ENCODE results near the gene GGCX. TPM values are rescaled to one million over a fixed set of nuclear protein-coding genes. Genes with fewer than 3 reads are reported as not detected.
"Not testable (repeated sequence)": the region's sequence is repeated elsewhere in the genome, so short reads cannot be mapped to it uniquely, and the experiment has no call there.

The GGCX gene
- total RNA-seq = 32.6 TPM

- DNase-seq = peak; percentile 89
Observed at GRCh38 chr2:85561280-85562212, at the start of gene GGCX. TSS of gene GGCX (minus strand) at chr2:85561493. CDS start at chr2:85561428, 65 bp downstream.

GRCh38 chr2:85607268-85608215, 46.2 kb upstream of the GGCX start:
- DNase-seq = no peak

- DNase-seq = no peak
Observed at GRCh38 chr2:85606116-85606455, 44.8 kb upstream of the GGCX start.

GRCh38 chr2:85605406-85606115, 44.3 kb upstream of the GGCX start:
- no peak for DNase-seq

- DNase-seq = no peak
Observed at GRCh38 chr2:85604568-85605339, 43.5 kb upstream of the GGCX start.

GRCh38 chr2:85604133-85604444, 42.8 kb upstream of the GGCX start:
- not testable (repeated sequence) for DNase-seq

GRCh38 chr2:85602476-85603234, 41.4 kb upstream of the GGCX start, which contains the start of gene TMEM150A:
TSS of gene TMEM150A (minus strand) at chr2:85602698. CDS start at chr2:85601948, 750 bp downstream.
- peak; percentile 91 for DNase-seq

- DNase-seq = peak; percentile 52
Observed at GRCh38 chr2:85601771-85602475, 40.6 kb upstream of the GGCX start.

GRCh38 chr2:85600951-85601770, 39.9 kb upstream of the GGCX start:
- DNase-seq = no peak

- DNase-seq = no peak
Observed at GRCh38 chr2:85600235-85600575, 38.9 kb upstream of the GGCX start.

- no peak for DNase-seq
Observed at GRCh38 chr2:85599468-85600234, 38.4 kb upstream of the GGCX start.

- no peak for DNase-seq
Observed at GRCh38 chr2:85598594-85599340, 37.5 kb upstream of the GGCX start.

- no peak for DNase-seq
Observed at GRCh38 chr2:85597241-85597640, 35.9 kb upstream of the GGCX start.

GRCh38 chr2:85596486-85597143, 35.3 kb upstream of the GGCX start:
- DNase-seq = no peak

GRCh38 chr2:85596026-85596333, 34.7 kb upstream of the GGCX start:
- DNase-seq = no peak

- peak; percentile 97 for DNase-seq
Observed at GRCh38 chr2:85595301-85596025, 34.2 kb upstream of the GGCX start, which contains the start of gene RNF181. TSS of gene RNF181 (plus strand) at chr2:85595745. CDS start at chr2:85595764, 19 bp downstream.
